ENCODE results near the gene SRGAP2B.
"Not testable (repeated sequence)": the region's sequence is repeated elsewhere in the genome, so short reads cannot be mapped to it uniquely, and the experiment has no call there.

Gene SRGAP2B

DNA sequence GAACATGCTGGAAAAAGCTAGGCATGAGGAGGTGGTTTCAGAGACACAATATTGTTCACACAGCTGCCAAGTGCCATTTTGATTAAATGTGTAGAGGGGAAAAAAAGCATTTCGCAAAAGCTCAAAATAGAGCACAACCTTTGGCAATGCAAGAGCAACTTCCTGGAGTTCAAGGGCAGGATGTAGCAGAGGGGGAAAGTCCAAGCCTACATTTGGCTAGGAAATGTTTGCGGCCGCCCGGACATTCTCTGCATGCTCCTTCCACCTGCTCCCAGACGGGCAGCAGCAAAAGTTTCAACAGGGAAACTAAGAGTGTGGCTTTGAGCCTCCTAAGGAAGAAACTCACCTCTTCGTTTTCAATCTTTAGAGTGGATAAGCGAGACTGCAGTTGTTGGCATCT, 202.1 kb downstream of the SRGAP2B start:
- DNase-seq = not testable (repeated sequence)

DNA sequence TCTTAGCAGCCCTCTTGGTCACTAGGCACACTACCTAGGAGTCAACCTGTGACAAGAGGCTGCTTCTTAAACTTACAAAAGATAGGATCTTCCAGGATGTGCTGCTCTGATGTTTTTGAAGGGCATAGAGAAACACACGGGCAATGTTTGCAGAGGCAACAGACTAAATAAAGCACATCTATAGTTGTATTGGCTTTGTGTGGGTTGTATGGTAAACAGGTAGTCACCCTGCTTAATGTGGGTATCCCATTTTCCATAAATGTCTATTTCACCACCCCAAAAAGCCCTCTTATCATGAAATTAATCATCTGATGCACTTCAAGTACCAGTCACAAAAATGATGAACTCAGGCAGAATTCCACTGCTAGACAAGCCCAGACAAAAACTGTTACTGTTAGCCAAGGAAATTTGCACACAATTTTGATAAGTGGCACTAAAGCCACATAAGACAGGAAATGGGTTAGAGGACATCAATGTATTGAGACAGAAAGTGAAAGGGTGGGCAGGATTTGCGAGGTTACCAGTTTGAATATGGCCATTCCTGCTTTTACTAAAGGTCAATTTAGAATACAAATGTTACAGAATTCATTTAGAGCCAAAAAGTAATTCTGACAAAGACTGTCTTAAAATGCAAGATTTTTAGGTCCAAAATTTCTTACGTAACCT, 205.5 kb downstream of the SRGAP2B start:
- not testable (repeated sequence) for DNase-seq

DNA sequence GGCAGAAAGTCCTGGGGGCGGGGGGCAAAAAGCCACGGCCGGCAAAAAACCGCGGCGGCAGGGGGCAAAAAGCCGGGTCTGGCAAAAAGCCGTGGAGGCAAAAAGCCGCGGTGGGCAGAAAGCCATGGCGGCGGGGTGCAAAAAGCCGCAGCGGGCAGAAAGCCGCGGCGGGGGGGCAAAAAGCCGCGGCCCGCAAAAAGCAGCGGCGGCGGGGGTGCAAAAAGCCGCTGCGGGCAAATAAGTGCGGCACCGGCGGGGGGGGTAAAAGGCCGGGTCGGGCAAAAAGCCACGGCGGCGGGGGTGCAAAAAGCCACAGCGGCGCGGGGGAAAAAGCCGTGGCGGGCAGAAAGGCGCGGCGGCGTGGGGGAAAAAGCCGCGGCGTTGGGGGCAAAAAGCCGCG, 212.1 kb downstream of the SRGAP2B start:
- peak; percentile 28 for DNase-seq

DNA sequence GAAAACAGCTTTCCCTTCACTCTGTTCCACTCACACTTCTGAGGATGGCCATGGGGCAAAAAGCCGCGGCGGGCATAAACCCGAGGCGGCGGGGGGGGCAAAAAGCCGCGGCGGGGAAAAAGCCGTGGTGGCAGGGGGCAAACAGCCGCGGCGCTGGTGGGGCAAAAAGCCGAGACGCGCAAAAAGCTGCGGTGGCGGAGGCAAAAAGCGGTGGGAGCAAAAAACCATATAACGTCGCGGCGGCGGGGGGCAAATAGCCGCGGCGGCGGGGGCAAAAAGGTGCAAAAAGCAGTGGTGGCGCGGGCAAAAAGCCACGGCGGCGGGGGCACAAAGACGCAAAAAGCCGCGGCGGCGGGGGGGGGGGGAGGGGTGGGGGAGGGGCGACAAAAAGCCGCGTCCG, 212.8 kb downstream of the SRGAP2B start:
- not testable (repeated sequence) for DNase-seq

DNA sequence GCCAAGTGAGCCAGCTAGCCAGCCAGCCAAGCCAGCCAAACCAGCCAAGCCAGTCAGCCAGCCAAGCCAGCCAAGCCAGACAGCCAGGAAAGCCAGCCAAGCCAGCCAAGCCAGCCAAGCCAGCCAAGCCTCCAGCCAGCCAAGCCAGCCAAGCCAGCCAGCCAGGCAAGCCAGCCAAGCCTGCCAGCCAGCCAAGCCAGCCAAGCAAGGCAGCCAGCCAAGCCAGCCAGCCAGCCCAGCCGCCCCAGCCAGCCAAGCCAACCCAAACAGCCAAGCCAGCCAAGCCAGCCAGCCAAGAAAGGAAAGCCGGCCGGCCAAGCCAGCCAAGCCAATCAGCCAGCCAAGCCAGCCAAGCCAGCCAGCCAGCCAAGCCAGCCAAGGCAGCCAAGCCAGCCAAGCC, 236.5 kb downstream of the SRGAP2B start:
- not testable (repeated sequence) for DNase-seq
